COLO829 (cell line): ENCODE data around the gene CWC25.

ENCODE experiments used
- DNase-seq: peaks from one replicate; pipeline ENCODE4 v3.0.0; 2012; ENCODE audit warnings: low spot score

CWC25 gene

DNA sequence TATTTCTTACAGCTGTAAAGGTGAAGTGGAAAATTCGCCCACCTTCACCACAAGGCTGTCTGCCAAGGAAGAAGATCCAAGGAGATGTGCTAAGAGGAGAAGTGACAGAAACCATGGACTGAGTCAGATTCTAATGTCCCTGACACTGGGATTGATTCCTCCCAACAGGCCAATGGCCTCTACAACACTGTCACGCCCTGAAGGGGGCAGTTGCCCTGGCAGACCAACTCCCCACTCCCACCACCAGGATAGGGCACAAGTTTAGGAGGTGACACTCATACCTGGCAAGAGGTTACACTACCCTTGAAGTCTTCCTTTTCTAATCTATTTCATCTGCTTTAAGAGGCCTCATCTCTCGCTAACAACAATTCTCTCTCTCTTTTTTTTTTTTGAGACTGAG is 41.9 kb downstream of the CWC25 start:
- DNase-seq: no peak

DNA sequence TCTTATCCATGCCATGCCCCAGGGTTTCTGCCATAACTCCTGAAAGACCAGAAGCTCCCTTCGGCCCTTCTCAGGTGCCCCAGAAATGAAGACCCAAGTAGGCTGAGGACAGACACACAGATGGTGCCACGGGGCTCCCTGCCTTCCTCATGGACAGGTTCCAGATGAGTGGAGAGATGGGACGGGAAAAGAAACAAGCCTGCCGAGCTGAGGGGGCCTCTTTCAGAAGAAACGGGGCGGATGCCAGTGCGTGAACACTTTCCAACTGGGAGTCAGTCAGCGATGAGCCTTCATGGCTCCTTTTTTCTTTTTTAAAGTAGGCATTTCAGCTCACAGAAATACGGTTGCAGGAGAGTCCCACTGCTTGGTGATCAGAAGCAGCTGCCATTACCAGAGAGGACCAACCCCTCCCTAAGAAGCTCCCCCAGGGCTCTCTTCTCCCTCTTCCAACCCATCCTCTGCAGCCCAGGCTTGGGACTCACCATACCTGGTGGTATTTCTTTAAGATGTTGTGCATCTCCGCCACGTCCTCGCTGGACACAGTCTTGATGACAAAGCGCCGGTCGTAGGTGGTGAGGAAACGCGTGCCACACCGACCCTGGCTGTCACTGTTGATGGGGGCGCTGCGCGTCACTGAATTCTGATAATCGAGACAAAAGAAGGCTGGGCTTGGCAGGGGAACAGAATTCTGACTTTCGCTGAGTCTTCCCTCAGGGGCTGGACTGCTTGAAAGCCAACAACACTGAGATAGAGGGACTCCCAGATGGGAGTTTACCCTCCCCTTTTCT is 45.0 kb downstream of the CWC25 start:
- DNase-seq: no peak

GRCh38 chr17:38777641-38778250 is 47.4 kb downstream of the CWC25 start:
- no peak for DNase-seq

GRCh38 chr17:38773258-38773657 is 51.9 kb downstream of the CWC25 start:
- no peak for DNase-seq

- no peak for DNase-seq
These were observed 56.7 kb downstream of the CWC25 start for GRCh38 chr17:38768417-38768816.

DNA sequence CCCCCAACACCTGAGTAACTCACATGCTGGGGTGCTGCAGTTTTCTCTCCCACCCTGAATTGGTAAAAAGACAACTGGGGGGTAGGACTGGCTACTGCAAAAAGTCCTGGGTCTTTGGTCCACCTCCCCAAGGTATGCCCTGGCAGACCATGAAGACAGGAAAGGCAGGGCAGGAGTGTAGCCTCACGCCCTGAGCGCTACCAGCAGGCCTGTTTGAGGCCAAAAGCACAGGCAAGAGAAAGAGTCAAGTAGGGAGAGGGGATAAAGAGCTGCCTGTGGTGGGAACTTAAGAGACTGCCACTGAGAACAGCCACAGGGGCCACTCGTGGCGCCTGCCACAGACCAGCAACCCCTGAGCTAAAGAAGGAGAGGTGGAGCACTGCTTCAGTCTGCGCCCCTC is 58.8 kb downstream of the CWC25 start:
- DNase-seq: no peak

DNA sequence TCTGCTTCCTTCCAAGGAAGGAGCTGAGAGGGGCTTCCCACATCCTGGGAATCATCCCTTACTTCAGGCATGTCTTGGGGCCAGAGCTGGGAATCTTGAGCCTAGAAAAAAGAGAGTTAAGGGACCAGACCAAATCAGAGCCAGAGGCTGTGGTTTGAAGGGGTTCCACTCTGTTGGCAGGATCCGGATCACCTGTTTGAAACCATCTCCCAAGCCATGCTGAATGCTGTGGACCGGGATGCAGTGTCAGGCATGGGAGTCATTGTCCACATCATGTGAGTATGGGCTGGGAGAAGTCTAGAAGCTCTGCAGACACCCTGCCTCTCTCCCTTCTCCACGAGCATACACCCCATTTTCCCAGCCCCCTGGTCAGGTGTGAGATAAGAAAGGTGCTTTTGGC is 62.9 kb downstream of the CWC25 start:
- no peak for DNase-seq

GRCh38 chr17:38761612-38762011 is 63.5 kb downstream of the CWC25 start:
- no peak for DNase-seq

GRCh38 chr17:38753071-38753506 is 72.0 kb downstream of the CWC25 start:
- DNase-seq: no peak

- DNase-seq: peak; percentile 99
These were observed 72.6 kb downstream of the CWC25 start, which contains the start of gene PSMB3 for GRCh38 chr17:38752308-38753070. Gene PSMB3 (plus strand): TSS chr17:38752741. CDS start chr17:38752827, 86 bp downstream.

DNA sequence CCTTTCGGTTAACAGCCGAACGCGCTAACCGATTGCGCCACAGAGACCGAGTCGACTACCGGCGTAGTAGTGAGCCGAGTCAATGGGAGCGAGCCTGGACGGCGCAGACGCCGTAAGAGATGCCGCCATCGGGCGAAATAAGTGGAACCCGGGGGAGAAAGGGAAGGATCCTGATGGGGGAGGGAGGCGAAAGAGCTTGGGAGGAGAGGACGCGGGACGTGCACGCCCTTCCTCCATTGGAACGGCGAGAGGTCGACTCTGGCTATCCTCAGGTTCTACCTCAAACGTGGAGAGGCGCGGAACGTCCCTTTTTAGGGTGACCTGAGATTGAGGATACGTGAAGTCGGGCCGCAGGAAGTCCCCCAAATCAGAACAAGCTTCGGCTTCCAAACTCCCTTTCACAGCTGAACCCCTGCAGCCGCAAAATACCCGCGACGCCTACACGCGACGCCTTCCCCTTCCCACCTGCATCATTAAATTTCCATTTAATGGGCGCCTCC is 73.3 kb downstream of the CWC25 start:
- peak; percentile 83 for DNase-seq

GRCh38 chr17:38751144-38751807 is 73.8 kb downstream of the CWC25 start:
- no peak for DNase-seq
